ENCODE measurements around the gene OPA1. TPM values are rescaled to one million over a fixed set of nuclear protein-coding genes. Genes with fewer than 3 reads are reported as not detected.

OPA1 gene
- total and polyA plus RNA-seq, 2 of the 13 experiments (the other 11 are each of a cell fraction or from before 2014, with no cell fraction given), result 26.7 to 78.5 TPM

DNA sequence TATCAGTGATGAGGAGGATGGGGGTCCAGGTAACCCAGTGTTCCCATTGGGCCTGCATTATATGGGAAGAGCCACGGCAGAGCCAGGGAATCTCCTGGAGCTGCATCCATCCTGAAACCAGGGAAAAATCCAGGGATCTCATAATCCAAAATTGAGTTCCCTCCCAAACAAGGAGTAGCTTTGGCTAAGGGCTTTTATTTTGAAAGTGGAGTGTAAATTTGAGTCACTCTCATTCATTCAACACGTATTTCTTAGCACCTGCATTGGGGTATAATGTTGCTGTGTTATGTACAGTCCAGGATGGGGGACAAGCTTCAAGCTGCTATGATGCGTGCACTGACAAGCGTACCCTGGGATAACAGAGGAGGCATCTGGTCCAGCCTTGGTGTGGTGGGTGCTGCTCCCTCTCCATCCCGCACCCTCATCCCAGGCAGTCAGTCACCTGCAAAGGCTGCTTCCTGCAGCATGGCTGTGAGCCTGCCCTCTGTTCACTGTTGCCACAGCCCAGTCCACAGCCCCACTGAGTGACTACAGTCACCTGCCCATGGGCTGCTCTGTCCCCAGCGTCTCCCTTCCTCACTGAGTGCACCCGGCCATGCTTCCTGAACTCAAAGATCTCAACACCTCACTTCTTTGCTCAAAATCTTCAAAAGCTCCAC lies 135.6 kb downstream of the OPA1 start (continued):
- TF ChIP-seq, protein P1, sequence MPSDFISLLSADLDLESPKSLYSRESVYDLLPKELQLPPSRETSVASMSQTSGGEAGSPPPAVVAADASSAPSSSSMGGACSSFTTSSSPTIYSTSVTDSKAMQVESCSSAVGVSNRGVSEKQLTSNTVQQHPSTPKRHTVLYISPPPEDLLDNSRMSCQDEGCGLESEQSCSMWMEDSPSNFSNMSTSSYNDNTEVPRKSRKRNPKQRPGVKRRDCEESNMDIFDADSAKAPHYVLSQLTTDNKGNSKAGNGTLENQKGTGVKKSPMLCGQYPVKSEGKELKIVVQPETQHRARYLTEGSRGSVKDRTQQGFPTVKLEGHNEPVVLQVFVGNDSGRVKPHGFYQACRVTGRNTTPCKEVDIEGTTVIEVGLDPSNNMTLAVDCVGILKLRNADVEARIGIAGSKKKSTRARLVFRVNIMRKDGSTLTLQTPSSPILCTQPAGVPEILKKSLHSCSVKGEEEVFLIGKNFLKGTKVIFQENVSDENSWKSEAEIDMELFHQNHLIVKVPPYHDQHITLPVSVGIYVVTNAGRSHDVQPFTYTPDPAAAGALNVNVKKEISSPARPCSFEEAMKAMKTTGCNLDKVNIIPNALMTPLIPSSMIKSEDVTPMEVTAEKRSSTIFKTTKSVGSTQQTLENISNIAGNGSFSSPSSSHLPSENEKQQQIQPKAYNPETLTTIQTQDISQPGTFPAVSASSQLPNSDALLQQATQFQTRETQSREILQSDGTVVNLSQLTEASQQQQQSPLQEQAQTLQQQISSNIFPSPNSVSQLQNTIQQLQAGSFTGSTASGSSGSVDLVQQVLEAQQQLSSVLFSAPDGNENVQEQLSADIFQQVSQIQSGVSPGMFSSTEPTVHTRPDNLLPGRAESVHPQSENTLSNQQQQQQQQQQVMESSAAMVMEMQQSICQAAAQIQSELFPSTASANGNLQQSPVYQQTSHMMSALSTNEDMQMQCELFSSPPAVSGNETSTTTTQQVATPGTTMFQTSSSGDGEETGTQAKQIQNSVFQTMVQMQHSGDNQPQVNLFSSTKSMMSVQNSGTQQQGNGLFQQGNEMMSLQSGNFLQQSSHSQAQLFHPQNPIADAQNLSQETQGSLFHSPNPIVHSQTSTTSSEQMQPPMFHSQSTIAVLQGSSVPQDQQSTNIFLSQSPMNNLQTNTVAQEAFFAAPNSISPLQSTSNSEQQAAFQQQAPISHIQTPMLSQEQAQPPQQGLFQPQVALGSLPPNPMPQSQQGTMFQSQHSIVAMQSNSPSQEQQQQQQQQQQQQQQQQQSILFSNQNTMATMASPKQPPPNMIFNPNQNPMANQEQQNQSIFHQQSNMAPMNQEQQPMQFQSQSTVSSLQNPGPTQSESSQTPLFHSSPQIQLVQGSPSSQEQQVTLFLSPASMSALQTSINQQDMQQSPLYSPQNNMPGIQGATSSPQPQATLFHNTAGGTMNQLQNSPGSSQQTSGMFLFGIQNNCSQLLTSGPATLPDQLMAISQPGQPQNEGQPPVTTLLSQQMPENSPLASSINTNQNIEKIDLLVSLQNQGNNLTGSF (CRISPR knock-in tag; IDR thresholded peaks at IDR 0.05), result no peak
- TF ChIP-seq ZNF331 (CRISPR knock-in tag; IDR thresholded peaks at IDR 0.05) (no peak), ZMYM3 (CRISPR knock-in tag; IDR thresholded peaks at IDR 0.05) (no peak), KDM2A (CRISPR knock-in tag; IDR thresholded peaks at IDR 0.05; ENCODE audit: borderline replicate concordance, low read depth) (no peak), ZNF572 (CRISPR knock-in tag; IDR thresholded peaks at IDR 0.05) (no peak), HNRNPUL1 (IDR thresholded peaks at IDR 0.05; ENCODE audit: low read depth, low read length) (no peak), POLR2A (IDR thresholded peaks at IDR 0.05; ENCODE audit: insufficient read depth in 1 of 2, low read depth in 2 of 2, low read length in 2 of 2) (no peak), ZFP91 (CRISPR knock-in tag; IDR thresholded peaks at IDR 0.05; ENCODE audit: borderline replicate concordance) (no peak)
